ENCODE measurements around the gene WDFY1. TPM values are rescaled to one million over a fixed set of nuclear protein-coding genes. Genes with fewer than 3 reads are reported as not detected.

Gene WDFY1
- total RNA-seq, 1 donor from 2014 or later, result 92.7 TPM

DNA sequence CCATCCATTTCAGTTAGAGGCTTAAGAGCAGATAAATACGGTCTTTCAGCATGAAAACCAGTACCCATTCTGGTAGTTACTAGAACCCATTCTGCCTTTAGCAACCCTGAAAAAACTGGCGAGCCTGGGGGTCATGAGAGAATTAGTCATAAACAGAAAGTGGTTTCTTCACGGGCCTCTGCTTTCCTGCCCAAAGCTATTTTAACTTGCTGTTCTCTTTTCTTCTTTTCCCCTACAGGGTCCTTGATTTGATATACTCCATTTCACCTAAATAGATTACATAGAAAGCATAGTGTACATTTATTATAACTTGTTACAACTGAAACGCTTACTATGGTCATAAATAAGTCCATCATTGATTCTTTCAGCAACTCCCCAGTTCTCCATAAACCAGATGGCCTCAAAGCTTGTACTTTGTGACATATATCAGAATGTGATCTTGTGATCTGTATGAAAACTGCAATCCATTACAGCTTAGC, 48.3 kb downstream of the WDFY1 start:
- no peak for FAIRE-seq
- Histone ChIP-seq H3K27me3 (ENCODE audit: control insufficient read depth, insufficient read depth, low read length) (no peaks in the 10 kb centered on the region), H3K36me3 (ENCODE audit: control insufficient read depth, insufficient read depth, low read length) (peaks cover 12% of the 10 kb centered on the region), H3K4me3 (ENCODE audit: low read depth, low read length) (no peak overlapping the region)
- no peak for DNase-seq (ENCODE audit: low read depth)
- TF ChIP-seq, protein P1, sequence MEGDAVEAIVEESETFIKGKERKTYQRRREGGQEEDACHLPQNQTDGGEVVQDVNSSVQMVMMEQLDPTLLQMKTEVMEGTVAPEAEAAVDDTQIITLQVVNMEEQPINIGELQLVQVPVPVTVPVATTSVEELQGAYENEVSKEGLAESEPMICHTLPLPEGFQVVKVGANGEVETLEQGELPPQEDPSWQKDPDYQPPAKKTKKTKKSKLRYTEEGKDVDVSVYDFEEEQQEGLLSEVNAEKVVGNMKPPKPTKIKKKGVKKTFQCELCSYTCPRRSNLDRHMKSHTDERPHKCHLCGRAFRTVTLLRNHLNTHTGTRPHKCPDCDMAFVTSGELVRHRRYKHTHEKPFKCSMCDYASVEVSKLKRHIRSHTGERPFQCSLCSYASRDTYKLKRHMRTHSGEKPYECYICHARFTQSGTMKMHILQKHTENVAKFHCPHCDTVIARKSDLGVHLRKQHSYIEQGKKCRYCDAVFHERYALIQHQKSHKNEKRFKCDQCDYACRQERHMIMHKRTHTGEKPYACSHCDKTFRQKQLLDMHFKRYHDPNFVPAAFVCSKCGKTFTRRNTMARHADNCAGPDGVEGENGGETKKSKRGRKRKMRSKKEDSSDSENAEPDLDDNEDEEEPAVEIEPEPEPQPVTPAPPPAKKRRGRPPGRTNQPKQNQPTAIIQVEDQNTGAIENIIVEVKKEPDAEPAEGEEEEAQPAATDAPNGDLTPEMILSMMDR (IDR thresholded peaks at IDR 0.05; ENCODE audit: insufficient read depth, low read length, severe bottlenecking), result no peak

DNA sequence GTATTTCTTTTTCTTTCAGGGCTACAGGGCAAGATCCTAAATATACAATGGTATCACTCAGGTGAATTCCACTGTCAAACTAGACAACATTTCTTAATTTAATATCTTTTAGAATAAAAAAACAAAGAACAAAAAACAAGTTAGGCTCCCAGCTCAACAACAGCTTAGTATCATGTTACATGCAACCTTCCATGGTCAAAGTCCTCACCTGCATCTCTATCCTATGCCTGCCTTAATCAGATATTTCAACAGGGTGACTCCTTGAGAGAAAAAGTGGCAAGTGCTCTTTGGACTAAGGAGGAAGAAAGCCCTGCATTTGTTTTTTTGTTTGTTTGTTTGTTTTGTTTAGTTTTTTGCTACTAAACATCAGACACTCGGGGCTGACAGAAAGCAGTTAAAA, 50.2 kb downstream of the WDFY1 start:
- FAIRE-seq, result no peak
- Histone ChIP-seq H3K4me3 (ENCODE audit: low read depth, low read length) (no peak overlapping the region), H3K36me3 (ENCODE audit: control insufficient read depth, insufficient read depth, low read length) (peaks cover 8% of the 10 kb centered on the region), H3K27me3 (ENCODE audit: control insufficient read depth, insufficient read depth, low read length) (no peaks in the 10 kb centered on the region)
- no peak for DNase-seq (ENCODE audit: low read depth)
- TF ChIP-seq, protein P1 (IDR thresholded peaks at IDR 0.05; ENCODE audit: insufficient read depth, low read length, severe bottlenecking), result no peak

DNA sequence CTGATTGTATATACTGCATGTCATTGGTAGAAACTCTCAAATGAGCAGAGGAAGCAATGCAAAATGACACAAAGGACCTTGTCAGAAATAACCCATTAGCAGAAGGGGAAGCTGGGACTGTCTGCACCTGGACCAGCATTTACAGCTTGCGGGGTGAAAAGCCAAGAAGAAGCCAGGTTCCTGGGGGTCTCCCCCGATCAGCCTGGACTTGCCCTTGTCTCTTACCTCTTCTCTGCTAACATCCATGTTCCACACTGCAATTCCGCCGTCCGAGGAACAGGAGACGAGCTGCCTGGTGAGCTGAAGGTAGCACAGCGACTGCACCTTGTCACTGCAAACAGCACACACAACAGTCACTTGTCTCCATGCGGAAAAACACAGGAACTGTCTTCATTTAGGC, 51.1 kb downstream of the WDFY1 start:
- TF ChIP-seq, protein P1 (IDR thresholded peaks at IDR 0.05; ENCODE audit: insufficient read depth, low read length, severe bottlenecking), result no peak
- DNase-seq (ENCODE audit: low read depth), result no peak
- no peaks in the 10 kb centered on the region for H3K27me3 ChIP-seq (ENCODE audit: control insufficient read depth, insufficient read depth, low read length)
- FAIRE-seq, result no peak
- no peak overlapping the region for H3K4me3 ChIP-seq (ENCODE audit: low read depth, low read length)
- H3K36me3 ChIP-seq (ENCODE audit: control insufficient read depth, insufficient read depth, low read length), result peaks cover 10% of the 10 kb centered on the region

DNA sequence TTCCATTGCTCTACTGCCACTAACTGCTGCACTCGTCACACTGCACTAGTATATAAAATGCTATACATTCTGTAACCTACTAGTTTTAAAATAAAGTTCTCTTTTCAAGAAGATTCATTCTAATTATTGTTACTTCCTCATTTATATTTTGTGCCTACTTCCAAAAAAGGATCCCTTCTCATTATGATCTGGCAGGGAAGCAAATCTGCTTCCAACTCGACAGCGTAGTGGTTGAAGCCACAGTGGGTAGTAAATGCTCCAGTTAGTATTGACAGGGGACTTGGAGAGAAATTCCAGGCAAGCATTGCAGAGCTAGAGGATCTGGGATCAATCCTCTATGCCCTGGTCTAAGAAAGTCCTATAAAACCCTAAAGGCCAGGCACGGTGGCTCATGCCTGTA, 54.4 kb downstream of the WDFY1 start:
- FAIRE-seq, result no peak
- H3K36me3 ChIP-seq (ENCODE audit: control insufficient read depth, insufficient read depth, low read length), result peaks cover 6% of the 10 kb centered on the region
- TF ChIP-seq, protein P1 (IDR thresholded peaks at IDR 0.05; ENCODE audit: insufficient read depth, low read length, severe bottlenecking), result no peak
- H3K27me3 ChIP-seq (ENCODE audit: control insufficient read depth, insufficient read depth, low read length), result no peaks in the 10 kb centered on the region
- DNase-seq (ENCODE audit: low read depth), result no peak
- H3K4me3 ChIP-seq (ENCODE audit: low read depth, low read length), result no peak overlapping the region

DNA sequence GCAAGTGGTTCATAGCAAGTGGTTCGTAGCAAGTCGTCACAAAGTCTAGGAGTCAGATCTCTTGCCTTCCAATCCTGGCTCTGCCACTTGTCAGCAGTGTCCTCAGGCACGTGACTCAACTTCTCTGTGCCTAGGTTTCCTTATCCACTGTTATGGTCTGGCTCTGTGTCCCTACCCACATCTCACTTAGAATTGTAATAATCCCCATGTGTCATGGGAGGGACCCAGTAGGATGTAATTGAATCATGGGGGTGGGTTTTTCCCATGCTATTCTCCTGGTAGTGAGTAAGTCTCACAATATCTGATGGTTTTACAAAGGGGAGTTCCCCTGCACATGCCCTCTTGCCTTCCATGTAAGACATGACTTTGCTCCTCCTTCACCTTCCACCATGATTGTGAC, 55.9 kb downstream of the WDFY1 start:
- DNase-seq (ENCODE audit: low read depth) (no peak), FAIRE-seq (no peak)
- peaks cover 9% of the 10 kb centered on the region for H3K36me3 ChIP-seq (ENCODE audit: control insufficient read depth, insufficient read depth, low read length)
- no peaks in the 10 kb centered on the region for H3K27me3 ChIP-seq (ENCODE audit: control insufficient read depth, insufficient read depth, low read length)
- no peak overlapping the region for H3K4me3 ChIP-seq (ENCODE audit: low read depth, low read length)
- TF ChIP-seq, protein P1 (IDR thresholded peaks at IDR 0.05; ENCODE audit: insufficient read depth, low read length, severe bottlenecking), result no peak

DNA sequence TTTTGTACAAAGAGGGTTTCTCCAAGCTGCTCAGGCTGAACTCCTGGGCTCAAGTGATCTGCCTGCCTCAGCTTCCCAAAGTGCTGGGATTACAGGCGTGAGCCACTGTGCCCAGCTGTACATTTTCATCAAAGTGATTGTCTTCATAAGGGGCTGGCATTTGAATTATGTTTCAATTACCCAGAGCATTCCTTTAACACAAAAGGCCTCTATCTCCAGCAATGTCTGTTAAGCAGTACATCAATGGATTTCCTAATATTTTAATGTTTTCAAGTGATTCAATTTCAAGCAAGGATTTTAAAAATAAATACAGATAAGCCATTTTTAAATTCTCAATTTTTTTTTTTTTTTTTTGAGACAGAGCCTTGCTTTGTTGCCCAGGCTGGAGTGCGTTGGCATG, 56.9 kb downstream of the WDFY1 start:
- FAIRE-seq (no peak), DNase-seq (ENCODE audit: low read depth) (no peak)
- Histone ChIP-seq H3K36me3 (ENCODE audit: control insufficient read depth, insufficient read depth, low read length) (peaks cover 6% of the 10 kb centered on the region), H3K4me3 (ENCODE audit: low read depth, low read length) (no peak overlapping the region), H3K27me3 (ENCODE audit: control insufficient read depth, insufficient read depth, low read length) (no peaks in the 10 kb centered on the region)
- TF ChIP-seq, protein P1 (IDR thresholded peaks at IDR 0.05; ENCODE audit: insufficient read depth, low read length, severe bottlenecking), result no peak

Measured in bronchial epithelial cell (primary cell).